ENCODE results near the gene PHLDB1.
"Not testable (repeated sequence)": the region's sequence is repeated elsewhere in the genome, so short reads cannot be mapped to it uniquely, and the experiment has no call there.

- not testable (repeated sequence) for TF ChIP-seq EZH2 (IDR thresholded peaks at IDR 0.05; ENCODE audit: borderline replicate concordance, low read length); CTCF (IDR thresholded peaks at IDR 0.05; ENCODE audit: low read length)
Measured at GRCh38 chr11:118678908-118679307, 71.5 kb downstream of the PHLDB1 start.

Measured in OCI-LY1 (cell line).